Stimulated activated CD8-positive, alpha-beta memory T cell treated with anti-CD3 and anti-CD28 coated beads, Interleukin-15, amount 100 ng/mL, for 48 hours (primary cell): ENCODE measurements around the gene MS4A15.
"Not testable (repeated sequence)": the region's sequence is repeated elsewhere in the genome, so short reads cannot be mapped to it uniquely, and the experiment has no call there.

Experiments
- DNase-seq, 2 donors: peaks; one replicate each; pipeline ENCODE4 v3.0.0-alpha.2; 2020; ENCODE audit warnings: low read depth in 2 of 2

Gene MS4A15

DNA sequence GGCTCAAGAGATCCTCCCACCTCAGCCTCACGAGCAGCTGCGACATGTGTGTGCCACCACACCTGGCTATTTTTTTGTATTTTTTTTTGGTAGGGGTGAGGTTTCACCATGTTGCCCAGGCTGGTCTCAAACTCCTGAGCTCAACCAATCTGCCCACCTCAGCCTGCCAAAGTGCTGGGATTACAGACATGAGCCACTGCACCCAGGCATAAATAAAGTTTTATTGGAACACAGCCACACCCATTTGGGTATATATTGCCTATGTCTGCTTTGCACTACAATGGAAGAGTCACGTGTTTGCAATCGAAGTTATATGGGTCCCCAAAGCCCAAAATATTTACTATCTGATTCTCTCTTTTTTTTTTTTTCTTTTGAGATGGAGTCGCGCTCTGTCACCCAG lies 1.8 kb upstream of the MS4A15 start:
- DNase-seq: no peak

DNA sequence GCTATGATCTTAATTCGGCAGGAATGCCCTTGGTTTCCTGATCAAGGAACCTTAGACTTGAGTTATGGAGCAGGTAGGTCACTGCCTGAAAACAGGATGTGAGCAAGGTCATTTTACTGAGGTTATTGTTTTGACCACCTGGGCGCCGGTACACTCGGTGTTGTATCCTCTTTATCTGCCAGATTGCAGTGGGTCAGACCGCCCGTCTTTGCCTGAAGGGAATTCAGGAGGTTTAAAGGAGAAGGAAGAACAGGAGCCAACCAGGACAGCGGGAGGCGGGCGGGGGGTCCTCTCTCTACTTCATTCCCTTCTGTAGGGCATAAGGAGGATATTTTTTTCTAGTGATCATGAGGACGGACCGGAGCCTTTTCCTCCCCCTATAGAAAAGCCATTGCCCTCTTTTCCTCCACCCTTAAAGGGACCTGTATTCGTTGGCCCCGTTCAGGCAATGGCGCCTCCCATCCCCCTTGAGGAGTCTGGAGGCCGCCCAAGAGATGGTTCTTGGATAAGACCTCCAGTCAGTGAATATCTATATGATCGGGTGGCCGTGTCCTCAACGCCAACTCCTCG lies 649 bp downstream of the MS4A15 start:
- DNase-seq: no peak

DNA sequence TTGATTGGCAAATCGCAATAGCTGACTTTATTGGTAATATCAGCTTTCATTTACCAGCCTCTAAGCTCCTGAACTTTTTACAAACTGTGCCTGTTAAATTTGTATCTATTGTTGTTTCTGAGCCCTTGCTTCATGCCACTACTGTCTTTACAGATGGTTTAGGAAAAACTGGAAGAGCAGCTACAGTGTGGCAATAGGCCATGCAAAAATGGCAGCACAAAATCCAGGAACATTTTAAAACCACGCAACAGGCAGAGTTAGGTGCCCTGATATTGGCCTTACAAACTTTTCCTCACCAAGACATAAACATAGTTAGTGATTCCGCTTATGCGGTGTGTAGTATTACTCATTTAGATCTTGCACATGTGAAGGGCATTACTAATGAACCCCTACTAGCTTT lies 2.0 kb downstream of the MS4A15 start:
- DNase-seq: not testable (repeated sequence)

DNA sequence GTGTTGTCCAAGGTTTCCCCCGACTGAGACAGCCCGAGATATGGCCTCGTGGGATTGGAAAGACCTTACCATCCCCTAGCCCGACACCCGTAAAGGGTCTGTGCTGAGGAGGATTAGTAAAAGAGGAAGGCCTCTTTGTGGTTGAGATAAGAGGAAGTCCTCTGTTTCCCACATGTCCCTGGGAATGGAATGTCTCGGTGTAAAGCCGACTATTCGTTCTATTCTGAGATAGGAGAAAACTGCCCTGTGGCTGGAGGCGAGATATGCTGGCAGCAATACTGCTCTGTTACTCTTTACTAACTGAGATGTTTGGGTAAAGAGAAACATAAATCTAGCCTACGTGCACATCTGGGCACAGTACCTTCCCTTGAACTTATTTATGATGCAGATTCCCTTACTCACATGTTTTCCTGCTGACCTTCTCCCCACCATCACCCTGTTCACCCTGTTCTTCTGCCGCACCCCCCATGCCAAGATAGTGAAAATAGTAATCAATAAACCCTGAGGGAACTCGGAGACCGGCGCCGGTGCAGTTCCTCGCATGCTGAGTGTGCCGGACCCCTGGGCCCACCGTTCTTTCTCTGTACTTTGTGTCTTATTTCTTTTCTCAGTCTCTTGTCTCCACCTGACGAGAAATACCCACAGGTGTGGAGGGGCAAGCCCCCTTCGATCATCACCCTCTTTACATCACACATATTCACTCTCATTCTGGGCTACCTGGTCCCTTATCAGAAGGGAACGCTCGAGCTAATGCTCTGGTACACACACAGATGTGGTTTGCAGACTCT lies 3.0 kb downstream of the MS4A15 start:
- not testable (repeated sequence) for DNase-seq

DNA sequence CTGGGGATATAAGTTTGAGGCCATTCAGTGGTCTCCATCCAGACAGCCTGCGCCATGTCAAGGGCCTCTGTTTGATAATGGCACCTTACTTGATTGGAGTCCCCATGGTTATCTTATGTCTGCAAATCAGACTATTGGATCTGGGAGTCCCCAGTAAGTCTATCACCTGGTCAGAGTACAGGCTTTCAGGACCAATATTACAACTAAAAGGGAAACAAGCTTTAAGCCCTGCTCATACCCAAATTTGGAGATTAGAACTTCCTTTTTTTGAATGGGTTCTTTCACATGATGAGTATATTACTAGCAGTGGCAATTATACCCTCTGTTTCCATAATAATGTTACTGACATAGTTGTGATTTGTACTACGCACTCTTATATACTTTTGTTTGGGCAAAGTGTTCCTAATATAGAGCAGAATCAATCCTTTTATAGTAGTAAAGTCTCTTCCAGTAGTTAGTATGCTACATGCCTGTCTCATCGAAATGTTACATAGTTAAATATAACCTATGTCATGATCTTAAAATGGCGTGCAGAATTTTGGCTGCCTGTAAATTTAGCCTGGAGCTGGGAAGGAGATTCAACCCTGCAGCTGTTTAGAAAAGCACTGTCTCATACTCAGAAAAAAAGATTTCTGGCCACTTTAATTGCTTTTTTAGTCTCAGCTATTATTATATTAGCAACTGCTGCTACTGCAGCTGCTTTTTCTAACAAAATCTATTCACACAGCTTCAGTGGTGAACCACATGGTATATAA lies 4.9 kb downstream of the MS4A15 start:
- no peak for DNase-seq

DNA sequence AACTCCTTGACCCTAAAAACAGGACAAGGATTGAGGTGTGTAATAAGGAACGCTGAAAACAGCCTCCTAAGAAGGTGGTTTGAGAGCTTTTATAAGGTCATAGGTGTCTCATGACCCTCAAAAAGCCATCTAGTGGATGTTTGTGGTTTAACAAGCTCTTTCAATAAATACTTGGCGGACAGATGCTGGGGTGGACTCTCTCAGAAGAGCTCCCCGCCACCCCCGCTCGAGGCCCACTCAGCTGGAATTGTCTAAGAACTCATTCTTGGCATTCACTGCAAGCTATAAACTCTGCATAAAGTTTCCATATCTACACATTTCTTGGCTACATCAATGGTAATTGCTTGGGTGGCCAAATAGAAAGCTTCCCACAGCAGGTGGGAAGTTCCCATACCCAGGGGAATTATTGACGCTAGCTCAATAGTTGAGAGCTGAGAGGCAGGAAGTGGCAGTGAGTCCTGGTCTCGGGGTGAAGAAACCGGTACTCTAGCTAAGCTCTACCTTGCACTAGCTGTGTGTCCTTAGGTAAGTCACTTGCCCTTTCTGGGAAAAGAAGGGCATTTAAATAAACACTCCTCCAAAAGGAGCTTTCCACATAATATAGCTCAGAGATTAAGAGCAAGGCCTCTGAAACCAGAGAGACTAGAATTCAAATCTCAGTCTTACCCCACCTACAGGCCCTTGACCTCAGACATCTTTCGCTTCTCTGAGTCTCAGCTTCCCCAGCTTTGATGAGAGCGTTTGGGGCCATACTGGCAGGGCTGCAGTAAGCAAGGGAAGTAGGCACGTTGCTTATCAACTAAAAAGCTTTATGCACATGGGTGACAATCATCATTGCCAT lies 6.4 kb downstream of the MS4A15 start:
- DNase-seq: no peak

DNA sequence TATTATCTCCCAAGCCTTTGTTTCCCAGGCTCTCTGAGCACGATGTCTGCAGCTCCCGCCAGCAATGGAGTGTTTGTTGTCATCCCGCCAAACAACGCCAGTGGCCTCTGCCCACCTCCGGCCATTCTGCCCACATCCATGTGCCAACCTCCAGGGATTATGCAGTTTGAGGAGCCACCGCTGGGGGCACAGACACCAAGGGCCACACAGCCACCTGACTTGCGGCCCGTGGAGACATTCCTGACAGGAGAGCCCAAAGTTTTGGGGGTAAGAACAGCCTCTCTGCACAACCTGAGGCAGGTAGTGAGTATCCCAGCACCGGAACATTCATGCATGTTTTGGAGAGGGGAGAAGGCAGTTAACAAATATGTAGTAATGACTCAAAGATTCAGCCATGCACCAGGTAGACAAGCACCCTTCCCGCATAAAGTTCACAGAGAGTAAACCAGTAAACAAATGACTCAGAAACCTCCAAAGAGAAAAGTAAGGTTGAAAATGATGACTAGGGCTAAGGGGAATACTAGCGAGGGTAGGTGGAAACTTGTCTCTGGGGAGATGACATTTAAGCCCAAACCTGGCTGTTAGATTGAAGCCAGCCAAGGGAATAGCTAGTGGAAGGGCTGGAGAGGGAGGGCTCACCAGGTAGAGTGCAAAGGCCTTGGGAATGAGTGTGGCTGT lies 7.2 kb downstream of the MS4A15 start:
- DNase-seq: no peak

DNA sequence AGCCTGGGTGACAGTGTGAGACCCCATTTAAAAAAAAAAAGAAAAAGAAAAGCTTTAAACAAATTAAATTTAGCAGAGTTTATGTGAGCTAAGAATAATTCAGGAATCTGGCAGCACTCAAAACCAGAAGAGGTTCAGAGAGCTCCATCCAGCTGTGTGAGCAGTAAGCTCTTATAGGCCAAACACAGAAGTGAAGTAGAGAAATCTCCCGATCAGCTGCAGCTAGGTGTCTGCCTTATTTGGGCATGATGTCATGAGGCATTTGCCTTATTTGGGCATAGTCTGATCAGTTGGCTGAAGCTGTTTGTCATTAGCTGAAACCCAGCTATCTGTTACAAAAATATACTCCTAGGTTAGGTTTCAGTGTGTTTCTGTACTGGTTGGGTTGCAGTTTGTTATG lies 8.2 kb downstream of the MS4A15 start:
- no peak for DNase-seq

DNA sequence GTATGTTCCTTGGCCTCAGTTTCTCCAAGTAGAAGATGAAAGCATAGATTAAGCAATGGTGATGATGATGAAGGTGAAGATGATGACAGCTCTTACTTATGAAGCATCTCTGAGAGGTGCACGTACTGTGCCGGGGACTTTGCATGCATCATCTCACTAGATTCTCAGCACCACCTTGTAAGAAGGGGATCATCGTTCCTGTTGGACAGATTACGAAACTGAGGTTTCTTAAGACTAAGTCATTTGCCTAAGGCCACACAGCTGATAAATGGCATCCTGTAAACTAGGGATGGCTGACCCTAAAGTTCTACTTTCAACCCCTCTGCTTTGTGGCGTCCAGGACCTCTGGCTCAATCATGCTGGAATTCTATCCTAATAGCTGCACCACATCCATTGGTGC lies 8.7 kb downstream of the MS4A15 start:
- DNase-seq: no peak

DNA sequence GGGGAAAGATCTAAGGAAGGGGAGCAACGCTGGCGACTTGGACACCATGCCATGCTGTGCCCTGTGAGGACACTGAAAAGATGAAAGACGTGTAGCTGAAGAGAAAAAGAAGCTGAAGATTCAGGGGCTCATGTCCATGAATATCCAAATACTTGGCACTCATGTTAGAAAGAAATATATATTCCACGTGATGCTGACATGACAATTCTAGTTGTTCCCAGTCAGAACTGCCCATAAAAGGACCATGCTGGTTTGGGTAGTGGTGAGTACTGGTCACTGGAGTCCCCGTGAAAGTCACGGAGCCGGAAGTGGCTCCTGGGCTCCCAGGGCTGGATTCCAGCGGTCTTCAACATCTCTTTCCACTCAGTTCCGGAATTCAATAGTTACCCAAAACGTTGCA lies 9.9 kb downstream of the MS4A15 start:
- no peak for DNase-seq

DNA sequence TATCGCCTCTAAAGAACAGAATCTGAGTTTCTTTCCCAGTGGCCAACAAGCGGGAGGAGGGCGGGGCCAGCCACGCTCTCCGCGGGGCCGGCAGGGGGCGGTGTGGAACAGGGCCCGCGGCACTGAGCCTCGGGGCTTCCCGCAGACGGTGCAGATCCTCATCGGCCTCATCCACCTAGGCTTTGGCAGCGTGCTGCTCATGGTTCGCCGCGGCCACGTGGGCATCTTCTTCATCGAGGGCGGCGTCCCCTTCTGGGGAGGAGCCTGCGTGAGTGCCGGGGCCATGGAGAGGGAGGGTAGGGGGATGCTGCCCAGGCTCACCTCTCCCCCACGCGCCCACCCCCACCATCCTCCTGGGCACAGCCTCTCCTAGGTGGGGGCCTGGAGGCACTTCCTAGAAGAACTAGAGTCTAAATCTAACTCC lies 10.7 kb downstream of the MS4A15 start:
- peak in 1 of 2 donors; percentile 11 for DNase-seq

DNA sequence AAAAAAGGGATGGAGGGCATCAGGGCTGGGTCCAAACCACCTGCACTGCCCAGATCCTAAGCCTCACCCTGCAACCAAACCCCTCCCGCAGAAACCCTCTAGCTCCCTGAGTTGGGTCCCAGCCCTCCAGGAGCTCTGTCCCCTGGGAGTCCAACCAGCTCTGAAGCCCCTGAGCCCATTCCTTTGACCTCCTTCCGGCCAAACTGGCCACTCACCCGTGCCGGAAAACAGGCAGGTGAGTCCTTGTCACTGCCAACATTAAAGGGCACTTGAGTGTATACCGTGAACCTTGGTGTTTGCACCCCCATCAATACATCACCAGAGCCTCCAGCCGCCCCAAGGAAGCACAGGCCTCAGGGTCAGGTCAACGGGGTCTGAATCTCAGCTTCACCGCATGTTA lies 11.5 kb downstream of the MS4A15 start:
- no peak for DNase-seq

DNA sequence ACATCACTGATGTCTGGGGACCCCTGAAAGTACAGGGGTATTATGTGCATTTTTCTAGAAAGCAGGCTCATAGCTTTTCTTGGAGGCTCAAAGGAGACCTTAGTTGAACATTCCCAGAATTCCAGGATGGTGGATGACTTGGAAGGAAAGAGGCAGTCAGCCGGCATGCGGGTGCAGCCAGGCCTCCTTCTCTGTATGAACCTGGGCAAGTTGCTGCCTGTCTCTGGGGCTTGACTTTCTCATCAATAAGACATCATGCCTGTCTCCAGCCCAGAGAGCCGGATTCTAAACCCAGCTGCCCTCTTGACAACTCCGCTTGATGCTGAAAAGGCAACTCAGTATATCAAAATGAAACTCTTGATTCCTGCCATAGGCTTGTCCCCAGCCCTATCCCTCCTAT lies 12.6 kb downstream of the MS4A15 start:
- DNase-seq: no peak

DNA sequence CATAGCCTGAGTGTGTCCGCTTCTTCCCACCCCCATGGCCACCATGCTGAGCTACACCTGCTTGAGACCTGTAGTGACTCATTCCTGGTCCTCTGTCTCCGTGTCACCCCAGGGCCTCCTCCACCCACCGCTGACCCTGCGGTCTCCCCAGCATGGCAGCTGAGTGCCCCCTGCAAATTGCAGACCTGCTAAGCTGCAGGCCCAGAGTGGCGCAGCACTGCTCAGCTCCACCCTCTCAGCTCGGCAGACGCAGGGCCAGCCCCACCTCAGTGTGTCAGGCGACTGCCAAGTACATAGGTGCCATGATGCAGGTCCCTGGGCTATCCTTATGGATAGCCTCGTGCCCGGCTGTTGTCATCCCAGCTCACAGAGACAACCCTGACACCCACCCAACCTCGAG lies 13.1 kb downstream of the MS4A15 start:
- DNase-seq: no peak

DNA sequence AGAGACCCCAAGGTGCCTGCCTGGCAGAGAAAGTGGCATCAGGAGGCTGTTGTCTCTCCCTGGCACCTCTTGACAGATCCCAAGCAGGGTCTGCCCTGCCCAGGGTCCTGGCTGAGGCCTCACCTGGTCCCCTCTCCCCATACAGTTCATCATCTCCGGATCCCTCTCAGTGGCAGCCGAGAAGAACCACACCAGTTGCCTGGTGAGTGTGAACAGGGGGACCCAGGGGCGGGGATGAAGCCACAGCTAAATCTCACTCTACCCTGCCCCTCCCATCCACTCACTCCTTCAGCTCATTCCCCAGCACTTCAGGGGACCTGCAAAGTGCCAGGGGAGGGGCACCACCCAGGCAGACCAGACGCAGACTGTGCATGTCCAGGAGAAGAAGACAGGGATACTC lies 14.5 kb downstream of the MS4A15 start:
- no peak for DNase-seq

DNA sequence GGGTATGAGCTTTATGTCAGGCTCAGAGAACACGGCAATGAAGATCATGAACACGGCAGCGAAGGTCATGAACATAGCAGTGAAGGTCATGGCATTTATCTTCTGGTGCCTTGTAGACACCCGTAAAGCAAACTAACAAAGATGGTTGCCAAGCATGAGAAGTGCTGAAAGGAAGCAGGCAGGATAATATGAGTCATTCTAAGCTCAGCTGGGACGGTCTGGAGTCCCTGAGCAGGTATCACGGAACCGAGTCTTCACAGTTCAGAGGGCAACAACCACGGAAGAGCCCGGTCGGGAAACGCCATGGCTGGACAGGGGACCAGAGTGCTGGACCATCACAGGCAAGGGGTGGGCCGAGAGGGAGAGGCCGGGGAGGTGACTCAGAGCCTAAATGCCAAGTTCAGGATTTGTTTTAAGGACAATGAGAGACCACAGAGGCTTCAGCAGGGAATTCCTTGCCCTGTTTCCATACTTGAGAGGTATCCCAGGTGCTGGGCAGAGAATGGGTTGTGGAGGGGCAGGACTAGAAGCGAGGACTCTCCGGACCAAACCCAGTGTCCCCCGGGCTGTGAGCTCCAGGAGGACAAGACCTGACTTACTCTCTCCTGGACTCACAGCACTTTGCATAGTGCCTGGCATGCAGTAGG lies 15.3 kb downstream of the MS4A15 start:
- DNase-seq: no peak

DNA sequence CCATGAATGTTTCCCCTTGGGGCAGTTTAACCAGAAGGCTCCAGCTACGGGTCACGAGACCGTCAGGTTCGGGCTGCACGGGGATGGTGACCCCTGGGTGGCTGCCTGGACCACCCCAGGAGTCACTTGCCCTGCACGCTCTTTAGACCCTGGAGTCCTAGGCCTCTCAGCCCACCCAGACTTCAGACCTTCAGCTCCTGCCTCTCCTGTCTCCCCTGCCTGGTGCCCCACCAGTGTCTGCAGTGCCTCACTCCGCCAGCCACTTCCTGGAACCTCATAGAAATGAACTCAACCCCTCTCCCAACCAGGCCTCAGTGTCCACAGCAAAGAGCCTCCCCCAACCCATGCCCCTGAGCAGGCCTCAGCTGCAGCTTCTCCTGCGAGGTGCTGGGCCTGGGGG lies 16.0 kb downstream of the MS4A15 start:
- no peak for DNase-seq

DNA sequence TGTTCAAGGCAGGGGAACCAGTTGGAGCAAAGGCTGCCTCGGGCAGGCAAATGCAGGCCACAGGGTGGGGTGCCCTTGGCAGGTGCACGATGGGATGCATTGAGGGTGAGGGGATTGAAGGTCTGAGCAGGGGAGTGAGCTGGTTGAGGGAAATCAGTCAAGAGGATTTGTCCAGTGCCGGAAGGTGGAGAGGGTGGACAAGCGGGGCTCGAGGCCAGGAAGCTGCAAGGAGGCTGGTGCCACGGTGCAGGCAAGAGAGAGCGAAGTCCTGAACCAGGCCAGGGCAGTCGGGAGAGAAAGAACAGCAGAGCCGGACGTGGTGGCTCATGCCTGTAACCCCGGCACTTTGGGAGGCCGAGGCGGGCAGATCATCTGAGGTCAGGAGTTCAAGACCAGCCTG lies 18.1 kb downstream of the MS4A15 start:
- no peak for DNase-seq

DNA sequence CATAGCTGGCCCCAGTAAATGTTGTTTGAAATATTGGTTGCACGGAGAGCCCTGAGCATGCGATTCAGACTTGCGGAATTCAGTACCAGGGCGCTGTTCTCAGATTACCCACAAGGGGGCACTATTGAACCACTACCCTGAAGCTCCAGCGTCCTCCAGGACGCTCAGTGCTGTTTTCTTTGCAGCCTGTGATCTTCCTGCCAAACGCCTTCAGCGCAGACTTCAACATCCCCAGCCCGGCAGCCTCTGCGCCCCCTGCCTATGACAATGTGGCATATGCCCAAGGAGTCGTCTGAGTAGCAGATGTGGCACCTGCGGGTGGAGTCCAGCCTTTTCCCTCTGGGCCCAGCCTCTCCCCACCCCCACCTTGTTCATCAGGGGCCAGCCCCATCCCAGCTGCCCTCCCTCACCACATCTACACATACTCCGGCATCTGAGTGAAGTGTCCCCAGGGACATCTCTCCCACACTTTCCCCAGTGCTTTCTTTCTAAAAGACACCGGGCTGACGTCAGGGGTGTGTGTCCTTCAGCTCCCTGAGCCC lies 18.8 kb downstream of the MS4A15 start:
- peak; percentile 53 to 66 for DNase-seq

DNA sequence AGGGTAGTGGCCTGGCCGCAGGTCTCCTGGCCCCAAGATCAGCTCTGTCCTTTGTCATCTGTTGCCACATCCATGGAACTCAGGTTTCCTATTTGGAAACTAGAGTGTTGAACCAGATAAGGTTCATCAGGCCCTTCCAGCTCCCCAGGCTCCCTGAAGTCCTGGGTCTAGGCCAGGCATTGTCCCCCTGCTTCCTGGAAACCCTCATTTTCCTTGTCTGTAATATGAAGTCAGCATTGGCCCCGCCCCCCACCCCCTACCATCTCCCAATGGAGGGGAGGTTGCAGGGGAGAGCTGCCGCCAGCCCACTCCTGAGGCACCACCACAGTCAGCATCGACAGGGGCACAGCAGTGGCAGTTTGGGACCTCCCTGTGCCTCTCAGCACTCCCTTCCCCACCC lies 19.5 kb downstream of the MS4A15 start:
- no peak for DNase-seq

DNA sequence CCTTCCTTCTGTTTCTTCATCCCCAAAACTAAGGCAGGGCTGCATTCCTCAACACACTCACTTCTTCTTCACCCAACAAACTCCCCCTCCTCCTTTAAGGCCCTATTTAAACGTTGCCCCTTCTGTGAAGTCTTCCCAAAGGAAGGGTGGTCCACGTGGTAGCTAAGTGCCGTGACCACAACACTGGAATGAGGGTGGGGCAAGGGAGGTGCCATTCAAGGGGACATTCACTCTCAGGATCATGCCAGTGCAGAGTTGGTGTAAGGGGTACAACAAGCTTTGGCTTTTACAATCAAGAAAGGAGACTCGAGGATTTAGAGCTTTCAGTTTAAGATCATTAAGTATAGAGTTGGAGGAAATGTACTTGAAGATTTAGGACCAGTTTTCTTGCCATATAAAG lies 20.4 kb downstream of the MS4A15 start:
- no peak for DNase-seq
